HCEC 1CT (cell line): ENCODE data around the gene DCLK1.

Experiments
- DNase-seq: peaks from one replicate; pipeline ENCODE4 v3.0.0-alpha.2; 2017

The DCLK1 gene

DNA sequence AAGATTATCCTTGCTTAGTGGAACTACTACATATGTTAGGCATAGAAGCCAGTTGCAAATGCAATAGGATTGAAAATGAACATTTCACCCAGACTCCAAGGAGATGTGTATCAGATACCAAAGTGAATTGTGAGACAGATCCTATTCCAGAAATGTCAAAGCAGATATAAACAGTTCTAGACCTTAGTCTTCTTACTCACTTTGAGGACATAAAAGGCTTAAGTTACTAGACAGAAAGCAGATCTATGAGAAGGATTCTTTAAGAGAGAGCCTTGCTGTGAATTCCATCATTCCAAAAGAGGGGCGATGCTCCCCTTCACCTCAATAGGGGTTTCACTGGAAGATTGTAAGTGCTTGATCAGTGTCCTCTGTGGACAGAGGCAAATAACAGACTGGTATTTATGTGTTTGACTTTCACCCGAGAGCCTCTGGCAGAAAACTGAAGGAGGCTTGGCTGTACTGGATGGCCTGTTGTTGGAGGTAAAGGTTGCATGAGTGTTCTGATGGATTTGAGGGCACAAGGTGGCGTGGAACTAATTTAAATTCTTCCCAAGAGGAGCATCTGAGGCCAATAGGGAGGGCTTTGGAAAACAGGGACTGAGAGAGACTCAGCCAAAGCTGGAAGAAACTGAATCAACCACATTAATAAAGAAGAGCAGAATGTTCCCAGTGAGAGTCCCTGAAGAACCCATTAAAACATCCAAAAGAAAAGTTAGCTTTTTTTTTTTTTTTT is 194.8 kb downstream of the DCLK1 start:
- DNase-seq: no peak

DNA sequence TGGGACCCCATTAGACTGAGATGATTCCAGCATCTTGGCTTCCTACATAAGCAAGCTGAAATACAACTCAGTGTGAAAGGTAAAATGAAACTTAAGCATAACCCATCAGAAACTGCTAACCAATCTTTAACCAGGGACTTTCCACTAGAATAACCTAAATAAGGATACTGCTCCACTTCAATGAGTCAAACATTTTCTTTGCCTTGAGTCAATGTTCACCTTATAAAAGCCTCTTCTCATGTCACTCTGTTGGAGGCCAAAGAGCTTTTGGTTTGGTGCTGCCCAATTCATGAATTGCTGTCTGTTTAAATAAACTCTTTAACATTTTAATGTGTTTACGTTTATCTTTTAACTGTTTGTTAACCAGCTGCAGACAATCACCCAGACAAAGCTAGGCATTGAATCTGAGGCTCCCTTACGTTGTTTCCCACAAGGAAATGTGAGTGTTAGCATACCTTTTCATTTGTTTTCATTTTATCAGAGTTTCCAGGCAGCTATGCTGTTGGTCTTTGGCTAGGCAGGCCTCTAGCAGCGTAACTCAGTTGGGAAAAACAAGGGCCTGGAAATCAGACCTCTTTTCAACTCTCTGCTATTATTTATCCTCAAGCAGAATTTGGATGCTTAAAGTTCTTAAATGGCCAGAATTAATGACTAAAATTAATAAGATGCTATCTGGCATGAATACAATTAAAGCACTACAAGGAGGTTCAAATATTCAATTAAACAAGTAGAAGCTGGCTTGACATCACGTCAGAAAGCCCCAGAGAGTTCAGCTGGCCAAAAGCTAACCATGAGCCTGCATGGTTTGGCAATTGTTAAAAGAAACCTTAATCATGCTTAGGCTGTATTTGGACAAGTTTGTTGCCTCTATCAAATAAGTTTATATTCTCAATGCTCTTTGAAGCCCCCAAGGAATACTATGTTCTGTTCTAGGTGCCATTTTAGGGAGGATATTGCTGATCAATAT is 200.2 kb downstream of the DCLK1 start:
- no peak for DNase-seq

DNA sequence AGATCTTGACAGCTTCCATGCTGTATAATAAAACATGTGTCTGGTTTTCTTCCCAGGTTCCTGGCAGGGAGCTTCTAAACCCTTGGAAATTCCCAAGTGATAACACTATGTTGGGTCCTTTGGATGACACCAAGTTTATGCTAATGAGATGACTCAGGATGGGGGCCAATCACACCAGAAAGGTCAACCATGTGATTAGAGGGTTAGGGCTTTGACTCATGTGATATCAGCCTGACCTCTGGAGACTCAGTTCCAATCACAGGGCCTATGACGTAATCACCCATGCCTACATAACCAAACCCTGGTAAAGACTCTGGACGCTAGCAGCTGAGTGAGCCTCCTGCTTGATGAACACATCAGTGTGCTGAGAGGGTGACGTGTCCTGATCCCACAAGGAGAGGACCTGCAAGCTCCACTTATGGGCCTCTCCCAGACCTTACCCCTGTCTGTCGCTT is 203.6 kb downstream of the DCLK1 start:
- no peak for DNase-seq

DNA sequence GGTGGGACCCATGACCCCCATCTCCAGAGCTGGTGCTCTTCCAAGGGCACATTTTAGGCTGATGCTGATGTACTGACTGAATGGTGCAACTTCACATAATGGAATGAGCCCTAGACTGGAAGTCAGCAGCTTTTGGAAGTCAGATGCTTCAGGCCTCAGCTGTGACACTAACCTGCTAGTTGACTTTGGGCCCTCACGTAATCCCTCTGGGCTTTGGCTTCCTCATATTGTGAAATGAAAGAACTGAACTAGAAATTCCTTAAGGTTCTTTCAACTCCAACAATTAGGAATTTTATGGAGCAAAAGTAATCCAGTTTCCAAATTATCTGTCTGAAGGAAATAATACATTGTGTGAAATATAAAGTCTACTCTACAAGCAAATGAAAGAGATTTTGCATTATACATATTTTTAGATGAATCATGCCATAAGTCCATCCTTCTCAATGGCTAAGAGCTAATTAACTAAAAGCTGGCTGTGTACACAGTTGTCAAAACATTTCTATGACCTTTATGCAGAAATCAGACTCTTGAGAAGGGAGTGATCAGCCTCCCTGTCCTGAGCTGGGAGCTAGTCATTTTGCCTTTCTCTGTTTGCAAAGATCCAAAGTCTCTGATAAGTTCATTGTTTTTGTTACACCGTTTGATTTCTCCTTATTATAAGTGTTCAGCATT is 204.2 kb downstream of the DCLK1 start:
- no peak for DNase-seq

DNA sequence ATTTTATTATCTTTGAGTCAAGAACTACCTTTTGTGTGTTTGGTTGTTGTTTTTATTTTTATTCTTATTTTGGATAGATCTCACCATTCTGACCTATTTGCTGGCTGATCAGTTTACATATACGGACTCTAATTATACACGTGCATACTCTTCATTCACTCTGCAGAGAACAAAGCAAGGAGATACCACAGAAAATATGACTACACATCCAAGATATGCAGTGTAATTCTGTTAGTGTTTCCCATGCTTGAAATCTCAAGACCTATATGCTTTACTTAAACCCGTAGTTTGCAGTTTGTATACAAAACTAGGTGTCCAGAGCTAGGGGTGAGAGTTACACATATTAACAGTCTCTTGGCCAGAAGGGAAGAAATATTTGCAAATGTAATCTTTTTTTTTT is 205.5 kb downstream of the DCLK1 start:
- DNase-seq: no peak

DNA sequence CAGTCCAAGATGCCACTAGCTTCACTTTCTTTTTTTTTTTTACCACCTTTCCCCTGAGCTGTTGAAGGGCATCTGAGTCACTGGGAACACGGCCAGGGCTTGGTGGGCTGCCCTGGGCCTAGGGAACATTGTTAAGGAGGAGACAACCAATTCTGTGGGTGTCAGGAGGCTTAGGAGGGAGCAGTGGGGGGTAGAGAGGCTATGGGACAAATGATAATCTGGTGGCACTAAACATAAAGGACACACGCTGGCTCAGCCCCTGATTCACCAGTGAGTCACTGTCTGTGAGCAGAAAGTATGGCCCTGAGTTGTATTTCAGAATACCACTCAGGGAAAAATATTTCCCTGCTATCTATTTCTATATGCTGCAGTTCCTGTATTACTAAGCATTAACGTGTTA is 207.8 kb downstream of the DCLK1 start:
- no peak for DNase-seq

DNA sequence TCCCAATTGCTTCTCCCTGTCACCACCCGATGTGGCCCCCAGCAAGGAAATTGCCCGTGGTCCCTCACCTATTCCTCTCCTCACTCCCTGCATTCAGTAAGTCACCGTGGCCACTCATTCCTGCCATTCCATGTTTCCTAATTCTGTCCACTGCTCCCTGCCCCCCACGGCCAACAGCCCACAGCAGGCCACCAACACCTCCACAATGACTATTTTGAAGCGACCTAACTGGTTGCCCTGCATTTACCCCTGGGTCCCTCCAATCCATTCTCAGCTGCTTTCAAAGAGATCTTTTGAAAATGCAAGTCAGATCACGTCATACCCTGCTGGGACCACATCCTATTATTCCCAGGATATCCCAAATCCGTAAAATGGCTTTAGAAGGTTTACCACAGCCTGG is 210.4 kb downstream of the DCLK1 start:
- no peak for DNase-seq

DNA sequence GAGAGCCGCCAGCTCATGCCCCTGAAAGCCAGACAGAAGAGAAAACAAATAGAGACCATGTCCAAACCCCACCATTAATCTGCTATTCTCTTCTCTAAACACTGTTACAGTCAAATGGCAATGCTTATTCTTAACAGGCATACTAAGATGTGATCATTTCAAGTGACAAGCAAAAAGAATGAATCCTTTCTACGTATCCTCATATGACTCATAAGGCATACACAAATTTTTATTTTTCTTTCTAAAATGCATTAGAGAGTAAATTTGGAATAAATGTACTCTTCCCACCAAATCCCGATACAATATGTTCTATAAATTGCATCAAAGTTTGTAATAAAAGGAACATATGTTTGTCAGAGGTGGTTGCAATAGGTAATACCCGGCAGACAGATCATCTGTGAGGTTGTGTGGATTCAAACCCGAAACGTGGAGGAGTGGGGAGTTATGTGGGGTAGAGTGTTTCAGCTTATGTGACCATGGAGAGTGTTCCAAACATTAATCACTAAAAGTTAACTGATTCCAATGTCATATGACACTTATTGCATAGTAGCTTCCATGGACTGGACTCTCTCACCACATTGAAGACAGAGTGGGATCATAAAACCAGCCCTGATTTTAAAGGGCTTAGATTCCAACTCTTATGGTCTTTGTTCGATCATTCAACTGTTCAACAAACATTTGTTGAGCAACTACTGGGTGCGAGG is 213.1 kb downstream of the DCLK1 start:
- DNase-seq: no peak

DNA sequence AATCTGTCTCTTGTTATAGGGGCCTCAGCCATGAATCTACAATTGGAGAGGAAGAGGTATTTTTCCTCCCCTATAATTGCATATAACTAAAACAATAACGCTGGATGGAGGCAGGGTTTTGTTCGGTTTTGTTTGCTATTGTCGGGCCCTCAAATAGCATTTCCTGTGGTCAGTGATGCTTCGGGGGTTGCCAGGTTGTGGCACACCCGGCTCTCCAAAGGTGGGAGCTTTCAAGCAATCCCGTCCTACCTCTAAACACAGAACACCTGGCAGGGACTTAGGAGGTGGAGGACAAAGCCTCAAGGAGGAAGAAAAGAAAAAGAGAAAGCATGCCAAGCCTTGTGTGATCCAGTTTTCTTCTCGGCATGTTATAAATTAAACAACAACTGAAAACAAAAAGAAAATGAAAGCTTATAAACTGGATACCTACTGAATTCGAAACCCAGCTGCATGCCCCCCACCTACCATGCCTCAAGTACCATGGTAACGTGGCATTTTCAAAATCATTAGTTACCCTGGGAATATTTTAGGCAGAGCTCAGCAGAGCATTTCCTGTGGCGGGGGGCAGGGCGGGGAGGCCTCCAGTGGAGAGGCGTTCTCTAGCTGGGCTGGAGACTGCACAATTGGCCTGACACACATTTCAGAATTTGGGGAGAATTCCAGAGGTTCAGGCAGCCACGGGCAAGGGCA is 213.8 kb downstream of the DCLK1 start:
- no peak for DNase-seq

DNA sequence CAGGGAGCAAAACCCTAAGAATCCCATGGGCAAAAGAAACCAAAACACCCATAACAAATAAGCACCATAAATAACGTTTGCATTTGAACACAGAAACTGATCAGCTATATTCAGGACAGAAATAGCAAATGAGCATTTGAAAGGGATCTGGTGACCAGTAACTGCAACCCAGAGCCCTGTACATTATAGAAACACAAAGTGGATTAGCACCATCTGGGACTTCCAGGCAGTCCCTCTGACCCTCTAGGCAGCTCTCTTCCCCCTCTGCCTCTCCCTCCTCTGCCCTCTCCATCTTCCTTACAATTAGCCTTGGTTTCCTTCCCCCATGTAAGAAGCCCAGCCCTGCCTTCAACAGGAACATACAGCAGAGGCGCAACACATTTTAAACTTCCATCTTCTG is 215.0 kb downstream of the DCLK1 start:
- DNase-seq: no peak

DNA sequence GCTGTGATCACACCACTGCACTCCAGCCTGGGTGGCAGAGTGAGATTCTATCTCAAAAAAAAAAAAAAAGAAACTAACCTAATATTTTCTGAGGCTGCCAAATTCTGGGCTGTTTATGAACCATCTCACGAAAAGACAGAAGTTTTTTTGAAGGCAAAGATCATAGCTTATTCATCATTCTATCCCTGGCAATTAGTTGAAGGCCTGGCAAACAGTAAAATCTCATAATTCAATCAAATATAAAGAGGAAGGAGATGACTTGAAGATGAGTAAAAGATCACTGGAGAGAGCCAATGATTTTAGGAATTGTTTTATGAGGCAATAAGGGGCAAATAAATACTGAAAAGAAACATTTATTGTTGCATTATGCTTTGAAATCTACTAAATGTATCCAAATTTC is 216.5 kb downstream of the DCLK1 start:
- no peak for DNase-seq

DNA sequence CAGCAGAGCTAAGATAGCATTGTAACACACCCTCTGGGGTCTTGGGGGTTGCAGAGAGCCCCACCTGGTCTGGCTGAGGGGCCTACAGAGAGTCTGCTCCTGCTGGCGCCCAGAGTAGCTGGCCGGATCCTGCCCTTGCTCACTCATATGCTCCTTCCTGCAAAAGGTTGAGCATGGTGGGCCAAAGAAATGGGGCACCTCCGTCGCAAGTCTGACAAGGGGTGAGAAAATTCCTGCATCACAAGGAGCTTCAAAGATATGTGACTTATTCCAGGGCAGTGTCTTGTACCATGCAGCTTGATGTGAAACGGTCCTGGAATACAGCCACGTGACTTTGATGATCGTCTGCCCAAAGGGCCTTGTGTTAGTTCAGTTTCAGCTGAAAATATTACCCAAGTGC is 218.3 kb downstream of the DCLK1 start:
- no peak for DNase-seq

DNA sequence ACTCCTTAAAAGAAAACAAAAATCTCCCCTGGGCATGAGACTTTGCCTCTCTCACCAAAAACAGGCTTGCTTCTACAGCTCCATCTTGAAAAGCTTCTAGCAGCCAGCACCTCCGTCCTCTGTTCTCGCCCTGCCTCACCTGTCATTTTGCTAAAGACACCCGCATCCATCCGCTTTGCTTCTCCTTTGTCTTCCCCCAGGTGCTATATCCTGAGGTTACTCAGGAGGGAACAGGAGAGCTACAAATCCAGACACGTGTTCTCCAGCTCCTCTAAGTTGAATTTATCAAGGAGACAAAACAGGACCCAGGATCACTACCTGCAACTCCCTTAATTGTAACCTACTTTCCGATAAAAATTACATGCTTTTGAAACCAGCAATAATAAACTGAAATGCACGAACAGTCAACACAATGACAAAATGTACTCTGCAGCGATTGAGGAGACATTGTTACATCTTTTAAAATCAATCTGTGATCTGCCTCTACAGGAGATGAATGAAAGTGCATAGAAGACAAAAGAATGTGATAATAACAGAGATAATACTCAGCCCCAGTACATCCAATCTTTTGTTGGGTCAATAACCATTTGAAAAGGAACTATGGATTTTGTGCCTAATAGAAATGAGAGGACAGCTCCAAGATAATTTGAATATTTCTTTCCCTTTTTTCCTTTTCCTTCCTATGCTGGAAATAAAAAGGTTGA is 221.2 kb downstream of the DCLK1 start:
- DNase-seq: no peak

DNA sequence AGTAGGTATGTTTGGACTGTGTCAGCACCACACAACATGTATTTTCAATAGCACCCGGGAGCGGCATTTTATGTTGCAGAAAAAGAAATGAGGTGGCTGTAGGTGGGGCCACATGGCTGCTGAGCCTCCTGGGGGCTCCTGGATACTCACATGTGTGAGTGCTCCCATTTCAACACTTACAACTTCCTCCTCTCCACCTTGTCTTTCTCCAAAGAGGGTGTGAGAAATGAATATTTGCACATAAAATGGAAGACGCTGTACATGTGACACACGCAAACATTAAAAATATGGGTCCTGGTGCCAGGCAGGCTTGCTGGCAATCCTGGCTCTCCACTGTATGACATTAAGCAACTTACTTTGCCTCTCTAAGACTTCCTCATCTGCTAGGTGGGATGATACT is 222.1 kb downstream of the DCLK1 start:
- DNase-seq: no peak

DNA sequence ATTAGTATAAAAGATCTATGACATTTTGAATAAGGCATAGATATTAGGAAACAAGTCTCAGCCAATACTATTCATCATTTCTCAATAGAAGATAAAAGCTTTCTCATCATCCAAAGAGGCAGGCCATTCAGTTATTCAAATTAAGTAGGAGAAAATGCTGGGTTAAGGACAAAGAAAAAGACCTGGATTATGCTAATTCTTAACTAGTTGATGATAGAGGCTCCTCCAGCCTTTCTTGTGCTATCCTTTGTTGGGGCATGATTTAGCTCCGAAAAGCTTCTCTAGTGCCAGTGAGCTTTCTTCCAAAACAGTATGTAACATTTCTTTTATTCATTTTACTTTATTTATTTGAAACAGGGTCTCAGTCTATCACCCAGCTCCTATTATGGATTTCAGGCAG is 223.0 kb downstream of the DCLK1 start:
- DNase-seq: no peak

DNA sequence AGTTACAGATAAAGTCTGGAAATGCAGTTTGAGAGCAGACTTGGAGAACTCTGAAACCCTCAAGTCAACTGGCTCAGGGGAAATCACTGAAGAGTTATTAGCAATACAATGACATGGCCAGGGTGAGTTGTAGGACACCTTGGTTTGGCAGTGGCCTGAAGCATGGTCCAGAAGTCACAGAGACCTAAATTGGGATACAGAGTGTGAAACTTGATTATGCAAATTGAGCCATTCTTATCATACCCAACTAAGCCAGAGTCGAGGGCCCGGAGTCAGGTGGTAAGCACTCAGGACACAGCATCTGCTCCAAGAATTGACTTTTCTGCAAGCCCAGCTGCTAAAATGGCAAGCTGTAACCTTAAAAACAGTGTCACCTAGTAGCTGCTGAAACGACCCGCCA is 224.5 kb downstream of the DCLK1 start:
- no peak for DNase-seq

DNA sequence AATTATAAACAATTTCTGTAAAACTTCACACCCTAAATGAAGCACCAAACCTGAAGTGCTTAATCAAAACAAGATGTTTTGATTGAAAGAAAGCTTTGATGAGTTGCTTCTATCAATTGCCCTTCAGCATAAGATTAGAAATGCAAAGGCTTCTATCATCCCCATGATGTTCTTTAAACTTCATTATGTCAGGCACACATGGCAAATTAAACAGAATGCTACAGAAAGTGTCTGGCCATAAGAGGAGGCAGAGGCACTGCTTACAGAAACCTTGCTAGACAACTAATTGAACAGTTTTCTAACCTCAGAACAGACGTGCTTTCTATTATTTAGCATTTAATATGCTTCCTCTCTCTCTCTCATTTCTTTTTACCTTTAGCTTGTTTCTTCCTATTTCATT is 228.1 kb downstream of the DCLK1 start:
- no peak for DNase-seq

DNA sequence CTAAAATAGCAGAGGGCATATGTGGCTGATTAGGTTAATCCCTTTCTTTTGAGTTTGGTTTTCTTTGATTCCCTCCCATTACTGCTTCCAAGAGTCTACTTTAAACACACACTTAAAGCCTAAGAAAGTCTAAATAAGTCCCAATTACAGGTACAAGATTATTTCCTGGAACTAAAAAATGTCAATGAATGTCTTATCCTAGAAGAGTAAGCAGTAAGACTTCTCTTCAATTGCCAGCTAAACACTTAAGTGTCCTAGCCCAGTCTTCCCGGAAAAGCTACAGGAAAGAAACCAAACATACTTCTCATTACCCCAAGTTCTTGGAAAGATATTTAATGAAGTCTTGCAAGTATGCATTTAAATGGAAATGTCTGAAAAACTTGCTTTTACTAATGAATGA is 233.1 kb downstream of the DCLK1 start:
- no peak for DNase-seq

DNA sequence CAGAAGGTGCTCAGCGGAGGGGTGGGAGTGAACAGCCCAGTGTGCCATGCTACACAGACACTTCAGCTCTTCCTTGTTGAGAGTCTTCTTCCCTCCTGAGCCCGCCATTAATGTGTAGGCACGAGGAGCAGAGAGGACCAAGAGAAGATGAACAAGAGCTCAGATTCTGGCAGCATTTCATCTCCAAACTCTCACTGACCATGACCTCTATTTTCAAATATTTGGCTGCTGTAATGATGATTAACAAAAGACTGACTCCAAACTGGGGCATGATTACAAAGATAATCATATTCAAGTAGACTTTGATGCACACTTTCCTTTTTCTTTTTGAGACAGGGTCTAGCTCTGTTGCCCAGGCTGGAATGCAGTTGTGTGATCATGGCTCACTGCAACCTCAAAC is 236.5 kb downstream of the DCLK1 start:
- DNase-seq: no peak

DNA sequence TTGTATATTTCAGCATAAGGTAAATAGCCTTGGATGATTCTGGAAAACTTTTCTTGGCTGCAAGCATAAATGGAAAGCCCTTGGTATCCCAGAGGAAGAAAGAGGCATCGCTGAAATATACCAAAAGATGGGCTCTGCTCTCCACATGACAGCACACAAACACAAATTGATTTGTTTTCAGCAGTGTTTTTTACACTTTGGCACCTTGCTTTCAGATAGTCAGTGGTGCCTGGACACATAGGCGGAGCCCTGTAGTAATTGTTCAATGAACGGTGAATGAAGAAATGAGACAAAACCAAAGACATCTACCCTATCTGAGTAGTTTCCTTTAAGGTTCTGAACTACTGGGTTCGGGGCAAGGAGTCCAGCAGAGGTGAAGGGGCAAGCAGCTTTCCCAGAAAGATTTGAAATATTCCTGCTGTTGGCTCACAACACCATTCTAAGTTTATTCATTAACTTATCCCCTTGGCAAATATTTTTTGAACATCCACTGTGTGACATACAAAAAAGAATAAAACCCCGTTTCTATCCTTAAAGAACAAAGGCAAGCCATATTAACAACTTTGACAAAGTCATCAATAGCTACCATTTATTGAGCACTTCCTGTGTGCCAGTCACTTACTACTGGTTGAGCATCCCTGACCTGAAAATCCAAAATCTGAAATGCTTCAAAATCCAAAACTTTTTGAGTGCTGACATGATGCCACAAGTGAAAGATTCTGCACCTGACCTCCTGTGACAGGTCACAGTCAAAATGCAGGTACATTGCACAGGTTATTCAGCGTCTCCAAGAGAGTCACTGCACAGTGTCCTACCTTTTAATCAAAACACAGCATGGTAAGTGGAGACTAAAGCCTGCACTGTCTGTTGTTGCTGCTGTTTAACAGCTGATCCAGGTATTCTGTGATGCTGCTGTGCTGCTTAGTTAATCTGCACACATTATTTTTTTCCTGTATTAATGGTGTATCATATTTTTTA is 238.1 kb downstream of the DCLK1 start:
- no peak for DNase-seq
